Medulla oblongata (tissue), 1 donor: ENCODE results near the gene HSD17B12.
A peak's percentile ranks its signal among the peaks of the same experiment; 100 is the strongest.

Source experiments
- DNase-seq: peaks from one replicate; pipeline ENCODE4 v3.0.0-alpha.2; 2015; ENCODE audit errors: extremely low spot score

The HSD17B12 gene

DNA sequence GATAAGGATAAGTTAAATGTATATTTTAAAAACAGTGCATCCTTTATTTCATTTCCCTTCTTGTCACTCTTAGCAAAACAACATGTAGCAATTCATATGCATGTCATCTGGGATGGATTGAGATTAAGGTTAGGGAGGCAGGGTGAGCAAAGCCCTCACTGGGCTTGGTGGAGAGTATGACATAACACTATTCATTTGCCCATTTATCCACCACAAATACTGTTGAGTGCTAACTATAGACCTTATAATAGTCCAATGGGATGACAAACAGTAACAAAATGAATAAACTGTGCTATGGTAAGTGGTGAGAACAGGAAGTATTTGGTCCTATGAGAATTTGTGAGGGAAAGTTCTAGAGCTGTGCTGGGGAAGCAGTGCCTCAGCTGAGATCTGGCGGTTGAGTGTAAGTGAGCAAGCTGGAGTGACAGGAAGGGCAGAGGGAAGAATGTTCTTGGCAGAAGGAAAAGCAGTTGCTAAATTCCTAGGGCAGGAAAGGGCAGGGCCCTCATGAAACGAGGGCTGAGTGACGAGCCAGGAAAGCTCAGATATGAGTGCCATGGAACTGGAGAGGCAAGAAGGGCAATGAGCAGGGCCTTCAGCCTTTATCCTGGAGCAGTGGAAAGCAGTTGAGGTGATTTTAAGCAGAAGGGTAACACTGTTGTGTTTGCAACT, 6.7 kb downstream of the HSD17B12 start:
- DNase-seq, result no peak

DNA sequence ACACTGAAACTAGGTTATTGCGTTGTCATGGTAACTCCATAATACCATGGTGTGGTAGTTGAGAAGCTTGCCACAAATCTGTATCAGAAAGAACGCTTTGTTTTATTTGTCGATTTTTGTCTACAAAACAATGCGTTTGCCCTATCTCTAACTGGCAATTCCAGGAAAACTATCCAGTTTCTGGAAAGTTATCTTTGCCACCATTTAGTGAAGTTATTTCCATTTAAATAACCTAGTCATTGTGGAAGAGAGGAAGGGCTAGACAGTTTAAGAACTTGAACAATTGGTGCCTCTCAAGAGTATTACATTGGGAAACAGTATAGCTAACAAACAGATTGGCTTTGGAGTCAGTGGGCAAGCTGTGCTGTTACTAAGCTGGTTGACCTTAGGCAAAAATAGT, 7.9 kb downstream of the HSD17B12 start:
- DNase-seq, result no peak

DNA sequence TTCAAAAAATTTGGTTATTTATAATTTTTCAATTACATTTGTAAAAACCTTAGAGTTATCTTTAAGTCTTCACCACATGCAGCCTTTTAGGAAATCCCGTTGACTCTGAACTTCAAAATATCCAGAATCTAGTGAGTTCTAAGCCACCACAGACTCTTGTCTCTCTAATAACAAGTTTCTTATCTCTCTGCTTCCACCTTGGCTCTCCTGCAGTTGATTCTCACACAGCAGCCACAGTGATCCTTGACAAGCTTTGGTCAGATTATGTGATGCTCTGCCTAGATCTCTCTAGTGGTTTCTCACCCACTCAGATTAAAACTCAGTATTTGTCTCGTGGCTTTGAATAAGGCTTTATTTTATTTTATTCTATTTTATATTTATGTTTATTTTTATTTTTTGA, 8.6 kb downstream of the HSD17B12 start:
- no peak for DNase-seq

DNA sequence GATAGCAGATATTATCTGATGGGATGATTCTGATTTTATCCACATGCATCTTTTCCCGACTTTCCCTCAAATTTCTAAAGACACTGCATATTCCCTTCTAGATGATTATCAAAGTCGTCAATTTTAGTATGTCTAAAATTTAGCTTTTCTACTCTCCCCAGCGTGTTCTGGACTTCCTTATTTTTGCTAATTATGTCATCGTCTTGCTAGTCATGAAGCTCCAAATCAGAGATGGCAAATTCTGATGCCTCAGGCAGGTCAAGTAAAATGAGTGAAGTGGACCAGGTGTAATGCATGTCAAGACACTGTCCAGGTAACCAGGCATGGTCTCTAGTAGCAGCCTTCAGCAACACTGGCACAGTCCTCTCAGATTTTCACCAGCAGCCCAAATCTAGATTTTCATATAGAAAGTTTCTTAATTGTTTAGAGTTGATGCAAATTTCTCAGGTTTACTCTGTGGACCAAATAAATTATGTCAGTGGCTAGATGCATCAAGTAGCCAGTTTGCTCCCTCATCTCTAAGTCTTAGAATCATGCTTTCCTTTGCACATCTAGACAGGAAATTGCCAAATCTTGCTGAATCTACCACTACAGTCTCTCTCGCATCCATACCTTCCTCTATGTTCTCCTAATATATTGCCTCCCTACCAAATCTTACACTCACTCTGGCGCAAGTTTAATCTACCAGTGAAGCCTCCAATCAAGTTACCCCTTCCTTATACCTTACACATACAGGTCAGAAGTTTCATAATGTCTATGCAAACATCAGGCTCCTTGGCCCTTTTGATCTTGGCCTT, 10.6 kb downstream of the HSD17B12 start:
- no peak for DNase-seq

DNA sequence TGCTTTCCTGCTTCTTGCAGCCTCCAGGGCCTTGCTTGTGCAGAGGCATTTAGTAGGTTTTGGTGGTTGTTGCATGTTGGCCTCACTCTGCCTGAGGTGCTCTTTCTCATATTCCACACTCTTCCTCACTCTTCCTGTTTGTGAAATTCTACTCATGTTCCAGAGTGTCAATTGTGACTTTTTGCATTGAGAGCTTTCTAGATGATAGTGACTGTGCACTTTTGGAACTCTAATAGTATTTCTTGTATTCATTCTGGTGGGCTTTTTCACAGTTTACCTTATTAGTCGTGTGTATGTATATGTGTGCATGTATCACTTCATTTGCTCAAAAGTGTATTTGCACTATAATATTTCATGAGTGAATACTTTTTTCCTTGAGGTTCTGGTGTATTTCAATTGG, 11.3 kb downstream of the HSD17B12 start:
- no peak for DNase-seq

DNA sequence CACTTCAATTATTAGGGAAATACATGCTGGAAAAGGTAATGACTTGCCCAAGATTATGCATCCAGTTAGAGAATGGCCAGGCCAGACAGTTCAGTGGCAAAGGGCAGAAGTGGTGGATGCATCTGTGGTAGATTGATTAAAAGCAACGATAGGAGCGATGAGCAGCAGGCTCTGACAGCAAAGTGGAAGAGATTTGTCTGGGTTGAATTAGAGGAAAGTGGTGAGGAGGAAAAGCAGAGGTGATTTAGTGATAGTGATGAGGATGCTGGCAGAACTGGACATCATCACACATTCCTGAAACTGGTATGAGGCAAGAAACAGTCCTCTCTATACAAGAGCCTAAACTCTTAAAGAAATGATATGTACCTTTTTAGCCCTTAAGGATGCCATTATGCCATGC, 12.5 kb downstream of the HSD17B12 start:
- no peak for DNase-seq

DNA sequence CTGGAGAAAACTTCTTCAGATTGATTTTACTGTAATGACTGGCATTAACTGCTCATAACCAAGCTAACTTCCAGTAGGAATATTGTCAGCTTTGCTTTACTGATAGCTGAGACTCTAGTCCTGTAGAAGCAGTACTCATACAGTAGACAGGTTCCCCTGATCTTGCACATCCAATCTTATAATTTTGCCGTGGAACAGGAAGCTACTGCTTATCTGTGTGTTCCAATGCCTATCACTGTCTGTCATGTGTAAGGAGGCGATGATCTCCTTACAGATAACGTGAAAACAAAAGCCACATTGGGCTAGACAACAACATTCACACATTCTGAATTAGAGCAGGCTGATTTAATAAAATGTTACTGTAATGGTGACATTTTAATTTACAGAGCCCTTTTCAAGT, 13.2 kb downstream of the HSD17B12 start:
- DNase-seq, result no peak

DNA sequence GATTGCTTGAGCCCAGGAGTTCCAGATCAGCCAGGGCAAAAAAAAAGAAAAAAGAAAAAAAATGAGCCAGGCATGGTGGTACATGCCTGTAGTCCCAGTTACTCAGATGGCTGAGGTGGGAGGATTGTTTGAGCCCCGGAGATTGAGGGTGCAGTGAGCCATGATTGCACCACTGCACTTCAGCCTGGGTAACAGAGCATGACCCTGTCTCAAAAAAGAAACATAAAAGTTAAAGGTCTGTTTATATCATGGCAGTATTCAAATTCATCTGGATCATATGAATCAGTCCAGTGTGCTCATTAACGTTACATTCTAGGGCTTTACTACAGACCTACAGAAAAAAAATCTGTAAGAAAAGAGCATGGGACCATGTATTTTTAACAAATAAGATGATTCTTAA, 13.9 kb downstream of the HSD17B12 start:
- DNase-seq, result no peak

DNA sequence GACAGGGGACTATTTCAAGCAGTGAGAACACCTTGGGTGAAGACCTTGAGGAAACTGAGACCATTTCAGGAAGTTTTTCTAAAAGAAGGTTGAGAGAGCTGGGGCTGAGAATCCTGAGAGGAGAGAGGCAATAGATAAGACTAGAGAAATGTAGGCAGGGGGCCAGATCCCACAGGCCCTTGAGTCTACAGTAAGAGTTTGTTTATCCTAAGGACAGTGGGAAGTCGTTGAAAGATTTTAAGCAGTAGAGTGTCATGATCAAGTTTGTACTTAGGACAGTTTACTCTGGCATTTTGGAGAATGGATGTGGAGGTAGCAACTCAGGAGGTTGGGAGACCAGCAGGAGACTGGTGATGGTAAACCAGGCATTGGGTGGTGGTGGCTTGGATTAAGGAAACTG, 17.1 kb downstream of the HSD17B12 start:
- no peak for DNase-seq

DNA sequence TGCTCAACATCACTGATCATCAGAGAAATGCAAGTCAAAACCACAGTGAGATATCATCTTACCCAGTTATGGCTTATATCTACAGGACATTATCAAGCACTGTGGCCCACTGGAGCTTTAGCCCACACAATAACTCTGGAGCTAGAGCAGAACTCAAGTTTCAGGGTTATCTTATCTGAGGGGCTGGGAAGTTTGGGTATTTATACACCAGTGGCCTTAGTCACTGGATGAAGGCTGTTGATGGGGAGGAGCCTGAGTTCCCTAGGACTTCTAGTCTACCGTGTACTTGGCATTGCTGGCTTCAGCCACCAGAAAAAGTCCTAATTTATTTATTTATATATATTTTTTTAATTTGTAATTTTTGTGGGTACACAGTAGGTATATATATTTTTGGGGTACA, 19.3 kb downstream of the HSD17B12 start:
- DNase-seq, result no peak

DNA sequence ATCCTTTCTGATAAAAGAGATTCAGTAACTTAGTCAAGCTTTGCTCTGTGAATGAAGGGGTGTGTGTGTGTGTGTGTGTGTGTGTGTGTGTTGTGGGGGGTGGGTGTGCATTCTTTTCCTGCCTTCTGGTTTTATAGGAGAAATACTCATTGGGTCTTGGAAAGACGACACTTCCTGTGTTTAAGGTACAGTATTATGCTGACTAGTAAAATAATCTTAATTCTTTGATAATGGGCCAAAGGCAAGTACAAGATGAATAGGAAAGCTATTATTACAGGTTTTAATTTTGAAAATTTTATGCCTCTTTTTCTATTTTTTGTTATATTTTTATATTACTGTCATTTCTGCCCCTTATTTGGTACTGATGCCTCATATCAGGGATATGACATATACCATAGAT, 26.1 kb downstream of the HSD17B12 start:
- no peak for DNase-seq

DNA sequence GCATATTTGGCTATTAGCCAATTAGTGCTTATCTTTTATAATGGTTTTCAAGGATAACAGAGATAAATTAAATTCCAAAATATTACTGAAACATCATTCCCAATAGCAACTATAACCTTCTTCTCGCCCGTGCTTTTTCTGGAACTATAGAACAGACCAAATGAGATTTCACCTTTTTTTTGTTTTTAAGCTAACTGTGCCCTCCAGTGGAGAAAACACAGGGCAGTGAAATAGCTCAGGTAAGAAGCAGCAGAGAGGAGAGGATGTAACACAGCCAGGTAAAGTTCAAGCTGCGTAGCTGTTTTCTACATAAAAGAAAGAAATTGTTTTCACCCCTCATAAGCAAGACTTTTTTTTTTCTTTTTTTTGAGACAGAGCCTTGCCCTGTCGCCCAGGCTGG, 28.2 kb downstream of the HSD17B12 start:
- DNase-seq, result no peak

DNA sequence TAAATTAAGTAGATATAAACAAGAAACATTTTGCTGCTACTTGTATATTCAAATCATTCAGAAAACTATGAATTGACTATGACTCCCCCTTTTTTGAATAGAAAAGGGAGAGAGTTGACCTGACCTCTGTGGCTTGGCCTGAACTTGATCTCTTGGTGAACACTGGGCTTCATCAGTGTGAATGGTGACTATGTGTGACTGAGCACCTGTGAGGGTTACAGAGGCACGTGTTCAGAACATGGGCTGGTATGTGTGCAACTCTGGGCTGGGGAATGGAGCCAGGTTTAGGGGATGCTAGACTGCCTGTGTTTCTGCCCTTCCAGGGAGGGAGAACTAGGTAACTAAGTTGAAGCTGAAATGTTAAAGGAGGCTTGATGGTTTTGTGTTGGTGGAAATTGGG, 29.2 kb downstream of the HSD17B12 start:
- DNase-seq, result no peak

DNA sequence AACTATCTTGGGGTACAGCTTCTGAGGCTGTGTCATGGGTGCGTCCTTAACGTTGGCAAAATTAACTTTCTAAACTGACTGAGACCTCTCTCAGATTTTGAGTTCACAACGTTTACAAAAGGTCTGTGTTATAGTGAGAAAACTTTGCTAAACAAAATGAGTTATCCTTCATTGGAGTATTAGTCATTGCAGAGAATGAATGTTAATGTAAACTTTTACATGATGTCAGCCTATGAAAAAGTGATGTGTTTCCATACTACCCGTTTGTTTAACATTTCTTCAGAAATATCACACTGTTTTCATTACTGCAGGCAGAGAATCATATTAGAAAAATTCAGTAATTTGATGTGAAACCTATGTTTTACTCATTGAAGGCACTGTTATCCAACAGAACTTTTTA, 32.1 kb downstream of the HSD17B12 start:
- no peak for DNase-seq

DNA sequence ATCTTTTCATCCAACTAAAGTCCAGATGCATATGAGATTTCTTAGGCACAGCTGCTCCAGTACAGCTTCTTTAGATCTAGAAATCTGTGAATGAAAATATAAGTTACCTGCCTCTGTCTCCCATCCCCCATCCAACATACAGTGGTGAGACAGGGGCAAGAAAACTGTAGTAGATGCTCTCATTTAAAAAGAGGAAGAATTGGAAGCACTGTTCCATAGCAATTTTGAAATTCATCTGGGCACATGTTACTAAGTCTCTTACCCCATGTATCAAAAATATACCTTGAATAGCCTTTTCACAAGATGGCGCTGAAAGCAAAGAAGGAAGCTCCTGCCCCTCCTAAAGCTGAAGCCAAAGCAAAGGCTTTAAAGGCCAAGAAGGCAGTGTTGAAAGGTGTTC, 37.8 kb downstream of the HSD17B12 start:
- DNase-seq, result no peak

DNA sequence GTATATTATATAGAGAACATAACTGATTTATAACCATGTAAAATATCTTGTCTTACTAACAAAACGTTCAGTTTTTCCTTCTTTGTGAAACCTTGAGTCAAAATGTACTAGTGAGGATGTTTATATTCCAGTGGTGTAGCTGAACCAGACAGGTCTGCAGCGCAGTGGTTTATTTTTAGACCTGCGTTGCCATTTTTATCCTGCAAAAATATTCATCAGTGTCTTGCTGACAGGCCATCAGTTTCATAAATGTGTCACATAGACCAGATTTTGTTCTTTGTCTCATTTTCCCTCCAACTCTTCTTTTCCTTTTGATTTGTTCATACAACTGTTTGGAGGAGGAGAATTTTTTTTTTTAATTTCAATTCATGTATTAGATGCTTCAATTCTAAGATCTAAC, 43.1 kb downstream of the HSD17B12 start:
- DNase-seq, result no peak

DNA sequence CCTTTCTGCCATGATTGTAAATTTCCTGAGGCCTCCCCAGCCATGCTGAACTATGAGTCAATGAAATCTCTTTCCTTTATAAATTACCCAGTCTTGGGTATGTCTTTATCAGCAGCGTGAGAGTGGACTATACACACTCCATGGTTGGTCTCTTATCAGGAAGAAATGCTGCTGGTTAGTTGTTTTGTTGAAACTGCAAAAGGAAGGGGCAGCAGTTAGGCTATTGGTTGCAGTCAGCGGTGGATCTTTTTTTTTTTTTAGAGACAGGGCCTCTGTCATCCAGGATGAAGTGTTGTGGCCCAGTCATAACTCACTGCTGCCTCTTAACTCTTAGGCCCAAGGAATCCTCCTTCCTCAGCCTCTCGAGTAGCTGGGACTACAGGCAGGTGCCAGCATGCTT, 51.7 kb downstream of the HSD17B12 start:
- DNase-seq, result no peak

DNA sequence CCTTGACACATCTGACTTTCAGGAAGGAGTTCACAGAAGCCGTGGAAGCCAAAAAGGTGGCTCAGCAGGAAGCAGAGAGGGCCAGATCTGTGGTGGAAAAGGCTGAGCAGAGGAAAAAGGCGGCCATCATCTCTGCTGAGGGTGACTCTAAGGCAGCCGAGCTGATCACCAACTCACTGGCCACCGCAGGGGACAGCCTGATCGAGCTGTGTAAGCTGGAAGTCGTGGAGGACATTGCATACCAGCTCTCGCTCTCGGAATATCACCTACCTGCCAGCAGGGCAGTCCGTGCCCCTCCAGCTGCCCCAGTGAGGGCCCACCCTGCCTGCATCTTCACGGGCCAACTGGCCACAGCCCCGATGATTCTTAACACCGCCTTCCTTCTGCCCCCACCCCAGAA, 53.7 kb downstream of the HSD17B12 start:
- no peak for DNase-seq

DNA sequence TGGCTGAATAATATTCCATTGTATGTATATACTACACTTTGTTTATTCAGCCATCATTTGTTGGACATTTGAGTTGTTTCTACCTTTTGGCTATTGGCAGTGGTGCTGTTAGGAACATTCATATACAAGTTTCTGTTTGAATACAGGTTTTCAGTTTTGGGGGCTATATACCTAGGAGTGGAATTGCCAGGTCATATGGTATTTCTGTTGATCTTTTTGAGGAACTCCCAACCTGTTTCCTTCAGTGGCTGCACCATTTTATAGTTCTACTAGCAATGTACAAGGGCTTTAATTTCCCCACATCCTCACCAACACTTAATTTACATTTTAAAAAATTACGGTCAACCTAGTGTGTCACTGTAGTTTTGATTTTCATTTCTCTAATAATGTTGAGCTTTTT, 54.6 kb downstream of the HSD17B12 start:
- DNase-seq, result no peak

DNA sequence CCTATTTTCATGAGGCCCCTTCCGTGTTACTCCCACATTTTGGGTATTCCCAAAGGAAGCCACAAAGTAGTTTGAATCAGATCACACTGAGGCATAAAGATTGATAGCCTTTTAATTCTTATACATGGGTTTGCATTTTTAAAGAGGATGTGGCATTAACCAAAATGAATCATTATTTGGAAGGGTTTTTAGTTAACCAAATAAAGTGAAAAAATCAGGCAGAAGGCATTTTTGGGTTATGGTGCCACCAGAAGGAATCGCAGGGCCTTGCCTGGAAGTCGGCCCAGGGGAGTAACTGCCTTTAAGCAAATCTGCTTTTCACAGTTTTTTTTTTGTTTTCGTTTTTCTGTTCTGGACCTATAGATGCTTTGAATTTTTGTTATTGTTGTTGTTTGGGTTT, 55.4 kb downstream of the HSD17B12 start:
- DNase-seq, result peak; percentile 5

DNA sequence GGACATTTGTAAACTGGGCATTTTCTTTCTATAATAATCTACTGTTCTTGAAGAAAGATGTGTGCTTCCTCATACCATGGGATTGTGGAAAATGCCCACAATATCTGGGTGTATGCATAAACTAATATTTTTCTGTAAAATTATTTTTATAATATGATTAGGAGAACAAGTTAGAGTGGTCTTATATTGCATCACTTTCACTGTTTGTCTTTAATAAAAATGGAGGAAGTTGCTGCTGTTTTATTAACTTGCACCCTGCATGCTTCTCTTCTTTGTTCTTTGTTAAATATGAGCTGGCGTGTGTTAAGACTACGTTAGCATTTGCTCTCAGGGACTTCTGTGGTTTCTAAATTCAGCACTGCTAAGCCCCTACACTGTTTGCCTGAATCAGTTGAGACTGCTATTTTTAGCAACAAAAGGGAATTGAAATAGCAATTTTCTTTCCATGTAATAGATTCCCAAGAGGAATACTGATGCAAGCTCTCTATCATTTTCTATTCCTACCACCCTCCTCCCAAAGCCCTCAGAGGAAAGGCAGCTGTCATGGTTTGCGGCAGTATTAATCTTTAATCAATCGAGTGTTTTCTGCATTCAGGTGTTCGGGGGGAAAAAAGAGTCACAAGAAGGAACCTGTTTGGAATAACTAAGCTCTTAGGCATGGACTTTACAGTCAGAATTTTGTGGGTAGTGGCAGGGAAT, 56.1 kb downstream of the HSD17B12 start:
- DNase-seq, result peak; percentile 29

DNA sequence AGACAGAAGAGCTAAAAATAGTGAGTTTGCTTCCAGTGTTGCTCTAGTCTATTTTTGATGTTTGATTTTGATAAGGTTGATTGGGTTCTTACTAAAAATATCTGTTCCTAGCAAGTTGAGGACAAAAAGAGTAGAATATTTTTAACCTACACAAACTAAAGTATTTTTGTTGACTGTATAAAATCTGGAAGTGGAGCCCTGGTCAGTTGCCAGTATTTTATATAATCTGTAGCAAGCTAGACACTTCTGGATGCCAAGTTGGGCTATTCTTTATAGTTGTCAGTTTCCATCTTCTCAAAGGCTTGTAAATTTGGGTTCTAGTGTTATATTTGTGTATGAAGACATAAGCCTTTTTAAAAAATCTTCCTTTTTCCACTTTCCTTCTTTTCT, 56.7 kb downstream of the HSD17B12 start:
- DNase-seq, result no peak
